Chondrocyte (in vitro differentiated cells): ENCODE data around the gene ORC4. TPM values are rescaled to one million over a fixed set of nuclear protein-coding genes. Genes with fewer than 3 reads are reported as not detected.

Experiments used
- DNase-seq: peaks from one replicate; pipeline ENCODE4 v3.0.0; 2021; ENCODE audit warnings: mixed read lengths, low spot score
- H3K27ac Mint-ChIP-seq: one replicate; pipeline ENCODE4 v1.8.0; 2021; ENCODE audit warnings: mild to moderate bottlenecking, moderate library complexity, mixed read lengths; ENCODE audit not compliant: unreplicated experiment
- H3K27me3 Mint-ChIP-seq: 2 replicates; pipeline ENCODE4 v1.8.0; 2021; ENCODE audit warnings: low read depth, mixed read lengths
- H3K36me3 Mint-ChIP-seq: 2 replicates; pipeline ENCODE4 v1.8.0; 2021; ENCODE audit warnings: low read depth, mixed read lengths
- H3K4me1 Mint-ChIP-seq: 2 replicates; pipeline ENCODE4 v1.8.0; 2021; ENCODE audit warnings: low read depth, mild to moderate bottlenecking, mixed read lengths
- H3K4me3 Mint-ChIP-seq: one replicate; pipeline ENCODE4 v1.8.0; 2021; ENCODE audit warnings: mild to moderate bottlenecking, moderate library complexity, mixed read lengths; ENCODE audit not compliant: unreplicated experiment
- H3K9me3 Mint-ChIP-seq: 2 replicates; pipeline ENCODE4 v1.8.0; 2021; ENCODE audit warnings: low read depth, mixed read lengths
- CTCF ChIP-seq: fragments of 200-600 bp; sonication (generic); IDR thresholded peaks from 2 replicates; pipeline ENCODE4 v1.5.0; 2021; ENCODE audit warnings: antibody characterized with exemption, mild to moderate bottlenecking, moderate library complexity
- long read RNA-seq: library from polyadenylated mRNA; stranded (forward); transcript quantifications from one replicate; pipeline ENCODE4 v2.0.0, GENCODE V29; 2021
- total RNA-seq: library from RNA; stranded (reverse); gene quantifications from 3 replicates; pipeline ENCODE4 v1.2.1, GENCODE V29; 2021

The ORC4 gene
- 28.5 to 29.8 TPM (median 28.6 TPM) in 3 replicates for total RNA-seq
- long read RNA-seq, full-length matches to known transcripts = 29 of 45 reads
- long read RNA-seq, partial matches to known transcripts = 2 of 45 reads
- long read RNA-seq, other reads (novel, unspliced or antisense) = 14 of 45 reads

- TF ChIP-seq CTCF = peak; percentile 73
- H3K9me3 Mint-ChIP-seq = no peaks in the 10 kb centered on the region
- H3K36me3 Mint-ChIP-seq = no peaks in the 10 kb centered on the region
- peak within 1 kb of the TSS; percentile 100 for H3K4me3 Mint-ChIP-seq
- H3K27ac Mint-ChIP-seq = peak within 1 kb of the TSS; percentile 98
- peaks cover 49% of the 10 kb centered on the region for H3K4me1 Mint-ChIP-seq
- H3K27me3 Mint-ChIP-seq = no peaks in the 10 kb centered on the region
- peak; percentile 99 for DNase-seq
Measured at GRCh38 chr2:148020111-148021058, at the start of gene ORC4. Gene ORC4 (minus strand): TSS chr2:148020737. CDS start chr2:147975958, 44,779 bp downstream.

GRCh38 chr2:148067801-148068200 is 47.3 kb upstream of the ORC4 start:
- Mint-ChIP-seq H3K27ac (no peak overlapping the region), H3K4me1 (peaks cover 3% of the 10 kb centered on the region)
- TF ChIP-seq CTCF = no peak

GRCh38 chr2:148065936-148066335 is 45.4 kb upstream of the ORC4 start:
- H3K4me1 Mint-ChIP-seq = peaks cover 3% of the 10 kb centered on the region
- no peak for DNase-seq
- no peak for TF ChIP-seq CTCF
- H3K4me3 Mint-ChIP-seq = no peak overlapping the region
- no peaks in the 10 kb centered on the region for H3K27me3 Mint-ChIP-seq
- H3K36me3 Mint-ChIP-seq = peaks cover 3% of the 10 kb centered on the region
- H3K27ac Mint-ChIP-seq = no peak overlapping the region
- H3K9me3 Mint-ChIP-seq = peaks cover 4% of the 10 kb centered on the region

More at GRCh38 chr2:148067801-148068200, 47.3 kb upstream of the ORC4 start:
- Mint-ChIP-seq H3K4me3 (no peak overlapping the region), H3K27me3 (no peaks in the 10 kb centered on the region), H3K36me3 (peaks cover 3% of the 10 kb centered on the region), H3K9me3 (peaks cover 4% of the 10 kb centered on the region)
- DNase-seq = no peak

- TF ChIP-seq CTCF = no peak
- Mint-ChIP-seq H3K9me3 (peaks cover 4% of the 10 kb centered on the region), H3K27me3 (no peaks in the 10 kb centered on the region), H3K27ac (no peak overlapping the region), H3K4me1 (peaks cover 2% of the 10 kb centered on the region), H3K36me3 (peaks cover 3% of the 10 kb centered on the region), H3K4me3 (no peak overlapping the region)
- no peak for DNase-seq
Measured at GRCh38 chr2:148063633-148064032, 43.1 kb upstream of the ORC4 start.

GRCh38 chr2:148058641-148059040 is 38.1 kb upstream of the ORC4 start:
- no peak for DNase-seq
- Mint-ChIP-seq H3K4me1 (peaks cover 8% of the 10 kb centered on the region), H3K36me3 (peaks cover 2% of the 10 kb centered on the region), H3K27me3 (no peaks in the 10 kb centered on the region), H3K4me3 (no peak overlapping the region), H3K27ac (no peak overlapping the region), H3K9me3 (no peaks in the 10 kb centered on the region)
- TF ChIP-seq CTCF = no peak
